ENCODE data around the gene FAXDC2.

FAXDC2 gene

GRCh38 chr5:154794525-154795234 is 55.7 kb downstream of the FAXDC2 start:
- DNase-seq (ENCODE audit: low read depth) = no peak

- no peak for DNase-seq (ENCODE audit: low read depth)
These were observed 56.5 kb downstream of the FAXDC2 start for GRCh38 chr5:154793599-154794524.

GRCh38 chr5:154791535-154791934 is 58.9 kb downstream of the FAXDC2 start:
- no peak for DNase-seq (ENCODE audit: low read depth)

DNA sequence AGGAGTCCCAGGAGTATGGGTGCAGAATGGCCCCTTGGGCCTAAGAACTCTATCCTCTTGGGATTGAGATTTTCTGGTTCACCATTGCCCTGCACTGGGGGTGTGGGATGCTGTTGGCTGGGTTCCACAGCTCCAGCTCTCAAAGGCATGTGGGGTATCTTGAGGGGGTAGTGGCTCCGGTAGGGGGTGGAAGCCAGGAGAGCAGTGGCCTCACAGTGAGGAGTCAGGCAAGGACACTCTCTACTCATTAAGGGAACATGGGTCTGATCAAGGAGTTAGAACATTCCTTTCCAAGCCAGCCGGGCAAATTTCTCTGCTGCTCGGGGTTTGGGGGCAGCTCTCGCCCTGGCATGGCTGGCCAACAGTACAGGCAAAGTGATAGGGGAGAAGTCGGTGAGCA is 62.2 kb downstream of the FAXDC2 start:
- DNase-seq (ENCODE audit: low read depth) = no peak

GRCh38 chr5:154786414-154786813 is 64.0 kb downstream of the FAXDC2 start:
- no peak for DNase-seq (ENCODE audit: low read depth)

- no peak for DNase-seq (ENCODE audit: low read depth)
These were observed 65.5 kb downstream of the FAXDC2 start for GRCh38 chr5:154784856-154785255.

- DNase-seq (ENCODE audit: low read depth) = no peak
These were observed 66.5 kb downstream of the FAXDC2 start for GRCh38 chr5:154783774-154784460.

DNA sequence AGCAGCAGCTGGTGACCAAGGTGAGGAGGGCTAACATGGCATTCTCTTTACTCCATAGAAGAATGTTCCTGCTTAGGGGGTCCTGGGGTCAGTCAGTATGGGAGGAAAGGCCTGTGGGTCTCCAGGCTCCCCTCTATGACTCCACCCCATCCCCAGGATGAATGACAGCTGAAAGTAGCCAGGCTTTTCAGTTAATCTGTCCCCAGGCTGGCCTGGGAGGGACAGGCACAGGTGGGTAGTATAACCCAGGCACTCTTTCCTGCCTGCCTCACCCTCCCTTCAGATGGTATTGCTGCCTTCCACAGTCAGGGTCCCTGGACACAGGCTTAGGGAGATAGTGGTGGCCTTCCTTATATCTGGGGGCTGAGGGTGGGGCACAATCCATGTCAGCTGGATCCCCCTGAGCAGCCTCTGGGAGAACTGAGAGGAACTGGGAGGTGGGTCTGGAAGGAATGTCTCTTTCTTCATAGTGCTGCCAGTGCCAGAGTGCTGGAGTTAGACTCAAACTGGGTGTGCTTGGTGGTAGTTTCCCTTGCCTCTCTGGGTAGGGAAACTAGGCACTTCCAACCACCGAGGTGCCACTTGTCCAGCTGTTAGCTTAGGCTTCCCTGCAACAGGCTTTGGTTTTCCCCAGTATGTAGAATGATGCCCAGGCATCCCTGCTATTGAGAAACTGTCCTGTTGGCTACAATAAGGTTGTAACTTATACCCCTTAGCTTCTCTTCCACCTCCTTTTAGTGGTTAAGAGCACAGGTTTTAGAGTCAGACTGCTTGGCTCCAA is 67.4 kb downstream of the FAXDC2 start:
- no peak for DNase-seq (ENCODE audit: low read depth)

GRCh38 chr5:154782326-154782725 is 68.1 kb downstream of the FAXDC2 start:
- DNase-seq (ENCODE audit: low read depth) = no peak

DNA sequence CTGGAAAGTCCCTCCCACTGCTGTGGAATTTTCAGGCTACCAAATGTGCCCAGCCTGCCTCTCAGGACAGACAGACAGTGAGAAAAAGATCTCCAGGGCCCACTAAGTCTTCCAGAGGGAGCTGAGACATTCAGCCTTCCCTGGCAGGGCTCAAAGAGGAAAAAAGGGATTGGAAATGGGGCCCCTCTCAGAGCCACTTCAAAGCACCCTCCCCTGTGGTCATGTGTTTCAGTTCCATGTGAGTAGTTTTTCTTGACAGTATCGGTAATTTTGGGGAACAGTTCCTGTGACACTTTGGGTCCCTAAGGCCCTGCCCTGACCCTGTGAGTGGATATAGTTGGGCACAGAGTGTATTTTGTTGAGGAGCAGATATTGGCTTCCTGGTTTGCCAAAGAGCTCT is 70.3 kb downstream of the FAXDC2 start:
- no peak for DNase-seq (ENCODE audit: low read depth)

- DNase-seq (ENCODE audit: low read depth) = no peak
These were observed 71.3 kb downstream of the FAXDC2 start for GRCh38 chr5:154779105-154779504.

DNA sequence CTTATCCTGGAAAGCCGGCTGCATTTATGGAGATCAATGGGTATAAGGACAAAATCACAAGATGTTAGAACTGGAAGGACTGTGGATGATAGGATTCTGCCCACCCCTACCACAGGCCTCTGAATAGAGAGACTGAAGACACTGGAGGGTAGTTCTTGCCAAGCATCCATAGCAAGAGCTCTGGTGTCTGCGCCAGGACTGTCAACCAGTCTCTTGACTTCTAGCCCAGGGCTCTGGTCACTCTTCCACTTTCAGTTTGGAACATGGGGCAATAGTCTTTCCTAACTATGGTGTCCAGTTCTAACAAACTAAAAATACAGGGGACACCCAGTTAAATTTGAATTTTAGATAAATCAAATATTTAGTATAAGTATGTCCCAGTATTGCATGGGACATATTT is 71.9 kb downstream of the FAXDC2 start:
- DNase-seq (ENCODE audit: low read depth) = no peak

GRCh38 chr5:154776167-154776566 is 74.2 kb downstream of the FAXDC2 start:
- DNase-seq (ENCODE audit: low read depth) = no peak

DNA sequence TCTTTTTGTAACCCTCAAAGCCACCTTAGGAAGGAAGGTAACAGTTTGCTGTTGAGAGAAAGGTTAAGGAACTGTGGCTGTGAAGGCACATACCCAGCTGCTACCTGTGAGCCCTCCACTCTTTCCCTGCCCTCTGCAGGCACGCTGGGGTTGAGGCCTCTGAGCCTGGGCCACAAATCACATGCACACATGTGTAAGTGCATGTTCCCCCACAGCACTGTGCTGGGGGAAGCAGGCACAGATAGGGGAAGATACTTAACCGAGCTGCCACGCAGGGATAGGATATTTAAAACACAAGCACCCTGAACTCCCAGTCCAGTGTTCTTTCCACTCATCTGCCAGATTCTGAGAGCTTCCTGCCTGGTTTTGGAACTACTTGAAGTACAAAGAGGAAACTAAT is 77.1 kb downstream of the FAXDC2 start:
- no peak for DNase-seq (ENCODE audit: low read depth)

- no peak for DNase-seq (ENCODE audit: low read depth)
These were observed 79.0 kb downstream of the FAXDC2 start for GRCh38 chr5:154771383-154771901.

- no peak for DNase-seq (ENCODE audit: low read depth)
These were observed 80.3 kb downstream of the FAXDC2 start for GRCh38 chr5:154770111-154770510.
